Measurements from ENCODE around the gene CDC25C.
A peak's percentile ranks its signal among the peaks of the same experiment; 100 is the strongest.
"Not testable (repeated sequence)": the region's sequence is repeated elsewhere in the genome, so short reads cannot be mapped to it uniquely, and the experiment has no call there.

The CDC25C gene

DNA sequence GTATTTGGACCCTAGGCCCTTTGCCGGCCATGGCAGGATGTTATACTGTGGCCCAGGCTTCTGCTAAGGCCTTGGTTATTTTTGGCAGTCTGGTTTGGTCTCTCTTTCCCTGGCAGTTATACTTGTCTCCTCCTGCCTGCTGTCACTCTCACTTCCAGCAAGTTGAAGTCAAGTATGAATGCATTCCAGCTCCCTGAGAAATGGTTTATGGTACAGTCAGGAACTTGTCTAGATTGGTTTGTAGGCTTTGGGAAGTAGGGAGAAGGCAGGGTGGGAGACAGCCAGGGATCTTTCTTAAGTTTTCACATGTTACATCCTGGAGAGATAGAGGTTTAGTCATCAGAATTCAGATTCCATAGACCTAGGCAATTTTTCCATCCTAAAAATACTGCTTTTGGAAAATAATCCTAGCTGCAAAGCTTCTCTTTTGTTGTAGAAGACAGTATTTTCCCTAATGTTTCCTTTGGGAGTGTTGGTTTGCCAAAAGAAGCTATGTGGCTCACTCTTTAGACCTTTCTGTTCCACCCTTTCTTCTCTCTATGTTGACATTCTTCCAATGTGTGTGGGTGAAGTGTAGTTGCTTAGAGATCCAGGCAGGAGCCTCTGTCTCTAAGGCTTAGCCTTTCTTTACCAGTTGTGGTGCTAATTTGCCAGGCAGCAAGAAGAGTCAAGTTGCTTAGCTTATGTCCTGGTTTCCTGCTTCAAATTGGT is 18.4 kb upstream of the CDC25C start:
- no peak for DNase-seq

DNA sequence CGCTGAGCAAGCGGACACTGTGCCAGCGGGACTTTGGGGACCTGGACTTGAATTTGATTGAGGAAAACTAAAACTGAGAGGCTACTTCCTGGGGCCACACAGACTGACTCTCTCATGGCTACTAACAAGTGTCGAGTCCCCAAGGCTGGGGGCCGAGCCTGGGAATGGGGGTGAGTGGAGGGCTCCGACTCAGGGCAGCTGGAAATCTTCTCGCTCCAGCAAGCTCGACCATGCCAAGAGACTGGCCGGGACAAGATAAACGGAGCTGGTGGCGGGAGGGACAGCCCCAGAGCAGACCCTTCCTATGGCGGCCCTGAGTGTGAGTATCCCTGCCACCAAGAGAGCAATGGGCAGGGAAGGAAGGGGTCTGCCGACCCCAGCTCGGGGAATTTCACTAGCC is 15.3 kb upstream of the CDC25C start:
- DNase-seq, result no peak

DNA sequence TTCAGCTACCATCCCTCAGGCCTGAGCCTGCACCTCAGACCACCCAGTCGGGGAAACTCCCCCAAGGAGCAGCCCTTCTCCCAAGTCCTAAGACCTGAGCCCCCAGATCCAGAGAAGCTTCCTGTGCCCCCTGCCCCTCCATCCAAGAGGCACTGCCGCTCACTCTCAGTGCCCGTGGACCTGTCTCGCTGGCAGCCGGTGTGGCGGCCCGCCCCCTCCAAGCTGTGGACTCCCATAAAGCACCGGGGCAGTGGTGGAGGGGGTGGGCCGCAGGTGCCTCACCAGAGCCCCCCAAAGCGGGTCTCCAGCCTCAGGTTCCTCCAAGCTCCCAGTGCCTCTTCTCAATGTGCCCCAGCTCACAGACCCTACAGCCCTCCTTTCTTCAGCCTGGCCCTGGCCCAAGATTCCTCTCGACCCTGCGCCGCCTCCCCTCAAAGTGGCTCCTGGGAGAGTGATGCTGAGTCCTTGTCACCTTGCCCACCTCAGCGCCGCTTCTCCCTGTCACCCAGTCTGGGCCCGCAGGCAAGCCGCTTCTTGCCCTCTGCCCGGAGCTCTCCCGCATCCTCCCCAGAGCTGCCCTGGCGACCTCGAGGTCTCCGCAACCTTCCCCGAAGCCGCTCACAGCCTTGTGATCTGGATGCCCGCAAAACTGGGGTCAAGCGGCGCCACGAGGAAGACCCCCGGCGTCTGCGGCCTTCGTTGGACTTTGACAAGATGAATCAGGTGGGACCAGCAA is 13.5 kb upstream of the CDC25C start:
- no peak for DNase-seq

DNA sequence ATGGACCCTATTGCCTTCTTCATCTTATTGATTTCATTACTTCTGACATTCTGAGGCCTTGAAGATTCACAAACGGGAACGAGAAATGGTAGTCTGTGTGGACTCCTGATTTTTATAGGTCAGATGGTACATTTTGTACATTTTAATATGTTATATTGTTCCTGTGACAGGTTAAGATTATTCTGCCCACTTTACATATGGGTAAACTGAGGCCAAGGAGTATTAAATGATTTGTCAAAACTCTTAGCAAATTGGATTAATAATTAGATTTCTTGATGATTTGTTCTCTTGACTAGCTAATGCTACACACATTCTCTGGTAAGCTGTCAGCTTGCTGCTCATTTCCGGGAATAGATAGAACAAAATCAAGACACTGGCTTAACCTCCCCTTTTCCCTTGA is 8.4 kb upstream of the CDC25C start:
- DNase-seq, result no peak

GRCh38 chr5:138339464-138339863 is 7.9 kb upstream of the CDC25C start:
- no peak for DNase-seq

GRCh38 chr5:138339091-138339456 is 7.5 kb upstream of the CDC25C start:
- DNase-seq, result peak in 15 of 56 donors; percentile 8 to 48 (median 18)

- peak in 3 of 56 donors; percentile 15 to 50 (median 34) for DNase-seq
Measured at GRCh38 chr5:138338411-138339090, 6.9 kb upstream of the CDC25C start.

DNA sequence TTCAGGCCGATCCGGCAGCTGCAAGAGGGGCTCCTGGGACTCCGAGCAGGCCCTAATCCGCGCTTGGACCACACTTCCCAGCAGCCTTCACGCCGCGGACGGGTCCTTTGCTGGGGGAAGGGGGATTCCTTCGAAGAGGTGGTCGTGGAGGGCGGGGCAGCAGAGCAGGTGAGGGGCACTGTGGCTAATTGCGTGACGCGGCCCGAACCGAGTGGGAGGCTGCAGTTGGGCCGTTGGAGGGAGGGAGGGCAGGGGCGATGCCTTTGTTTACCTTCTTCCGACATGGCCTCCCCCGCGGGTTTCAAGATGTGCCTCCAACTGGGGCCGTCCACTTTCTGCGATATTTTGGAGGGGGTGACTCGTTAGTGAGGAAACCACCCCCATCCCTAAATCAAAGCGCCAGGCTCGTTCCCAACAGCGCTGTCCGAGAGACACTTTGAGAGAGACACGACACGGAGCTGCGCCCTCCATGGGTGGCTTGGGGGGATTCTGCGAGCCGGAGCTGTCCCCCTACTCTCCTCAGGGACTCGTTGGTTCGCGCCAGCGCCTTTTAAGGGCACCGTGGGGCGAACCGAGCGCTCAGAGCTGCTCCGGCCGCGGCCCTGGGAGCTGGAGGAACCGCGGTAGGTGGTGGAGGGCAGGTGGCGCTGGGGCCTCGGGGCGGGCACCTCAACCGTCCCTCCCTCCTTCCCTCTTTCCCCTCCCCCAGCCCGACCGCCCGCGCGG is 6.2 kb upstream of the CDC25C start, which contains the start of gene FAM53C:
Gene FAM53C, plus strand, starts transcription at position 582 of the 726 bp plus-strand sequence. CDS start 3,070 bp downstream, outside the sequence.
- DNase-seq, result peak in 55 of 56 donors; percentile 72 to 100 (median 93)

GRCh38 chr5:138336952-138337684 is 5.5 kb upstream of the CDC25C start:
- peak in 32 of 56 donors; percentile 55 to 95 (median 86) for DNase-seq

- no peak for DNase-seq
Measured at GRCh38 chr5:138334867-138335447, 3.4 kb upstream of the CDC25C start.

- no peak for DNase-seq
Measured at GRCh38 chr5:138330813-138331448, 673 bp downstream of the CDC25C start.

DNA sequence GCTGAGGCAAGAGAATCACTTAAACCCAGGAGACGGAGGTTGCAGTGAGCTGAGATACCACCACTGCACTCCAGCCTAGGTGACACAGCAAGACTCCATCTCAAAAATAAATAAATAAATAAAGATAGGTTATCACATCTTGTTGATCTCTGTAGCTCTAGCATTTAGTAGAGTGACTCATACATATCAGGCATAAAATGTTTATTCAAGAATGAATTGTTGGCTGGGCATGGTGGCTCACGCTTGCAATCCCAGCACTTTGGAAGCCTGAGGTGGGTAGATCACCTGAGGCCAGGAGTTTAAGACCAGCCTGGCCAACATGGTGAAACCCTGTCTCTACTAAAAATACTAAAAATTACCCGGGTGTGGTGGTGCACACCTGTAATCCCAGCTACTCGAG is 13.4 kb downstream of the CDC25C start:
- not testable (repeated sequence) for DNase-seq

GRCh38 chr5:138316355-138316754 is 15.2 kb downstream of the CDC25C start:
- no peak for DNase-seq

DNA sequence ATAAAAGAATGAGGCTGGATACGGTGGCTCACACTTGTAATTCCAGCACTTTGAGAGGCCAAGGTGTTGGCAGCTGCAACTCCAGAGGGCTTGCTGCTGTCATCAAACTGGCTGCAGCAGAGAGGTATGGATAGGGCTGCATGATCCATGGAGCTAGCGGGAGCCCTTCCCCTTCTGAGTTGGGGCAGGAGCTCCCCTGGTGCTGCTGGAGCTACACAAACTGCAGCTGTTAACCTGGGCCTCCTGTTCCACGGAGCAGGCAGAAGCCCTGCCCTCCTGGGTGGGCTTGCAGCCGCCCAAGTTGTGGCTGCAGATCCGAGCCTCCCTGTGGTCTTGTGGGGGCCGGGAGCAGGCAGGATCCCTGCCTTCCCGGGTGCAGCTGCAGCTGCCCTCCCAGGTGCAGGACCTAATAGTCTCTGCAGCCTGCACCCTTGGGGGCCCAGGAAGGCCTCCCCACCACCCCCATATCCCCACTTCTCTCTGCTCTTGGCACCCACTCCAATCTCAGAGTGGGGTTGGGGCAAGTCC is 15.8 kb downstream of the CDC25C start:
- no peak for DNase-seq

DNA sequence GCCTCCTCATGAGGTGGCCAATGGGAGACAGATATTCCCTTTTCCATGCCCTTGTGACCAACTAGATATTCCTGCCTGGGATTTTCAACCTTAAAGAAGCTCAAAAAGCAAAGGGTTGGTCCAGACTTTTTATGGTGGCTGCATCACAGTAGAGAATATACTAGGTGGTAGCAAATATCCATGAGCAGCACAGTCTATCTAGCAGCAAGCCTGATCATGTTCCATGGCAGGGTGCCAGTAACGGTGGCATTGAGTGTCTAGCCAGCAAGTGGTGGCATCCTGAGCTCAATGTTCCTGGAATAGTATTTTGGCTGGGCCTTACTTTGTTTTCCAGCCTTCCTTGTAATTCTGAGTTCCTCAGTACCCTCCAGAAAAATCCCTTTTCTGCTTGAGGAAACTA is 25.8 kb downstream of the CDC25C start:
- DNase-seq, result peak in 3 of 56 donors; percentile 9 to 15 (median 13)

DNA sequence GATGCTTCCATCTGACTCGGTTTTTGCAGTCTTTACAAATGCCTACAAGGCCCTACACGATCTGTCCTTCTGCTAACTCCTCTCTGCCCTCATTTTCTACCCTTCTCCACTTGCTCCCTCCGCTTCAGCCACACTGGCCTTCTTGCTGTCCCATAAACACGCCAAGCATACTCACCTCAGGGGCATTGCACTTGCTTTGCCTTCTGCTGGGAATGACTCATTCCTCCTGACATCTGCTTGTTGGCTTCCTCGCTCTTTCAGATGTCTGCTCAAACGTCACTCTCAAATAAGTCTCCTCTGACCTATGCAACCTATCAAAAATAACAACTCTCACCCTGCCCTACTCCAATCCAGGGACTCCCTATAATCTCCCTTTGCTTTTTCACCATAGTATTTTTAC is 28.2 kb downstream of the CDC25C start:
- no peak for DNase-seq

DNA sequence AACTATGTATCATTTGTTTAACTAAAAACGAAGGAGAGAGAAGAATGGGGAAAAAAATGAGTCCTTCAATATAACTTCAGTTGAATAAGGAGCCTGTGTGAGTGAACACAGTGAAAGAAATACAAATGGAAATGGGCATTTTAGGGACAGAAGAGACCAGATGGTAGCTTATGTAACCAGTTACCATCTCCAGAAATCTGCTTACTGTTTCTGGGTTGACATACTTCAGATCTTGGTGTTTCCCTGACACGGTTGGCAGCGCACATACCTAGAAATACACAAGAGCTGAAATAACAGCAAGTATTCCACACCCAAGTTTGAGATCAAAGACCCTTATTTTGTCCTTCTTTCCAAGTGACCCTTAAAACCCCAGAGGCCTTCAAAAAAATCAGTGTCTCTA is 42.3 kb downstream of the CDC25C start:
- DNase-seq, result no peak

- DNase-seq, result no peak
Measured at GRCh38 chr5:138287246-138287645, 44.4 kb downstream of the CDC25C start.

- DNase-seq, result peak in 18 of 56 donors; percentile 1 to 48 (median 5)
Measured at GRCh38 chr5:138282920-138283742, 48.5 kb downstream of the CDC25C start.

Data from nucleus accumbens (tissue), 56 donors.